Ishikawa (cell line): ENCODE data around the gene MPHOSPH8.

Experiments
- EGR1 ChIP-seq: IDR thresholded peaks from 2 replicates; pipeline ENCODE4 v1.6.1; 2012
- EP300 ChIP-seq: IDR thresholded peaks from 2 replicates; pipeline ENCODE4 v1.6.1; 2012; ENCODE audit warnings: borderline replicate concordance
- RAD21 ChIP-seq: IDR thresholded peaks from 2 replicates; pipeline ENCODE4 v1.6.1; 2012; ENCODE audit warnings: low read depth
- TCF12 ChIP-seq: IDR thresholded peaks from 2 replicates; pipeline ENCODE4 v1.6.1; 2012; ENCODE audit warnings: low read depth
- YY1 ChIP-seq: IDR thresholded peaks from 2 replicates; pipeline ENCODE4 v1.6.1; 2012; ENCODE audit warnings: low read depth
- TF ChIP-seq, protein P1 (sequence below): IDR thresholded peaks from 2 replicates; pipeline ENCODE4 v1.6.1; 2012

DNA sequence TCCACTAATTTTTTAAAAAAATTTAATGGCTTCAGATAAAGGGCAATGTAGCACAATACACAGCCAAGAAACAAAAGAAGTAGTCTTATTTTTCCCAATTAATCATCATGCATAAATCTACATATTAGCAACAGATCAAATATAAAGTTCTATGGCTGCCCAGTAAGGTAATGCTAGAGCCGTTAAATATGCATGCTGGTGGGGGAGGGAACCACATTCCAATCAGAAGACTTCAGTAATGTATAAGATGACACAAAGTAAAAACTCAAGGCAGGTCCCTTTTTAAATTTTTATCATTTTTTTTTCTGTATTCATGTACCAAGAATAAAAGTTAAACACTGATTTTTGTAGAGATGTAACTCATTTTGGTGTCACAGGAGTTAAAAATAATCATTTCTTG is 62.0 kb downstream of the MPHOSPH8 start:
- TF ChIP-seq YY1: no peak
- TF ChIP-seq, protein P1, sequence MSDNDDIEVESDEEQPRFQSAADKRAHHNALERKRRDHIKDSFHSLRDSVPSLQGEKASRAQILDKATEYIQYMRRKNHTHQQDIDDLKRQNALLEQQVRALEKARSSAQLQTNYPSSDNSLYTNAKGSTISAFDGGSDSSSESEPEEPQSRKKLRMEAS: no peak
- no peak for TF ChIP-seq EP300
- no peak for TF ChIP-seq EGR1
- TF ChIP-seq RAD21: no peak
- TF ChIP-seq TCF12: no peak
